GM21390 (cell line): ENCODE data around the gene TEX14.
"Not testable (repeated sequence)": the region's sequence is repeated elsewhere in the genome, so short reads cannot be mapped to it uniquely, and the experiment has no call there.

Source experiments
- ATAC-seq: cut with Tn5 transposase; IDR thresholded peaks from one replicate; pipeline ENCODE4 v1.9.1; 2021; ENCODE audit not compliant: unreplicated experiment

Gene TEX14

DNA sequence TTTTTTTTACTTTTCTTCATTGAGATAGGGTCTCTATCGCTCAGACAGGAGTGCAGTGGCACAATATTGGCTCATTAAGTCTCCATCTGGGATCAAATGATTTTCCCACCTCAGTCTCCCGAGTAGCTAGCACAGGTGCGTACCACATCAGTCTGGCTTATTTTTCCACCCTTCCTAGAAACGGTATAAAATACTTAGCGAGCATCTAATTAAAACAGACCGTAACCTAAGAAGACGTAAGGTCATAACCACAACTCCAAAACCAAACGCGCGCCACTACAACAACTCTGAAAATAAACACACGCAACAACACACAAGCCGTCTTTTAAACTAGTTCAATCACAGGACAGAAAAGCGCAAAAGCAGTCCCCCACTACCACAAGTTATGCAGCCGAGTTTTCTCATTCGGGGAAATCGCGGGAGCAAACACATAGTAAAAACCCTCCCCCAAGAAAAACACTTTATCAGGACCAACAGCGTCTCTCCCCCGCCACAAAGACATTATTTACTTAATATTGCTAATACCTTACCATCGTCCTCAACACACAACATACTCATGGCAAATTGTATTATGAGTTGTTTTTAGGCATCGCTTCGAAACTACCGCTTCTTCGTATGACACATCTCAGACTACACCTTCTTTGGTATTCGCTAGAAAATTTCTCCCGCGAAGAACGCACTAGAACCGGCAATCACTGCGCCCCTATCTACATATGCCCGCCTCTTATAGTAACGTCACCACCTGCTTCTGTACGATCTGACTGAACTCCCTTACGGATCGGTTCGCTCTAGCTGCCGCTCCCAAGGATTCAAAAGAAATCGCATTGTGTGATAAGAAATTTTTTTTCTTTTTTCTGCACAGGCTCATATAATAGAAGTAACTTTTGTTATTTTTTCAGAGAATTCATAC, 32.8 kb downstream of the TEX14 start:
- peak; percentile 69 for ATAC-seq

DNA sequence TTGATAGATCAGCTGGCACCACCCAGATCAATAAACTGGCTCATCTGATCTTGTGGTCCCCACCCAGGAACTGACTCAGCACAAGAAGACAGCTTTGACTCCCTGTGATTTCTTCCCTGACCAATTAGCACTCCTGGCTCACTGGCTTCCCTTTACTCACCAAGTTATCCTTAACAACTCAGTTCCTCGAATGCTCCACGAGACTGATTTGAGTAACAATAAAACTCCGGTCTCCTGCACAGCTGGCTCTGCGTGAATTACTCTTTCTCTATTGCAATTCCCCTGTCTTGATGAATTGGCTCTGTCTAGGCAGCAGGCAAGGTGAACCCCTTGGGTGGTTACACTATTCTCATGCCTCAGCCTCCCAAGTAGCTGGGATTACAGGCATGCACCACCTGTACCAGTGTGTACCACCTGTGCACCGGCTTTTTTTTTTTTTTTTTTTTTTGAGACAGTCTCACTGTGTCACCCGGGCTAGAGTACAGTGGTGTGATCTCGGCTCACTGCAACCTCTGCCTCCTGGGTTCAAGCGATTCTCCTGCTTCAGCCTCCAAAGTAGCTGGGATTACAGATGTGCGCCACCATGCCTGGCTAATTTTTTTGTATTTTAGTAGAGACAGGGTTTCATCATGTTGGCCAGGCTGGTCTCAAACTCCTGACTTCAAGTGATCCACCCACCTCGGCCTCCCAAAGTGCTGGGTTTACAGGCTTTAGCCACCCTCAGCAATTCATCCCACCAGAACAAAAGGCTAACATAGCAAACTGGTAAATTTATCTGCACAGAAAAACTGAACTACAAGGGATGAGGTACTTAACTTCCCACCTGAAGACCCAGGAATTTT, 33.7 kb downstream of the TEX14 start:
- ATAC-seq, result not testable (repeated sequence)

DNA sequence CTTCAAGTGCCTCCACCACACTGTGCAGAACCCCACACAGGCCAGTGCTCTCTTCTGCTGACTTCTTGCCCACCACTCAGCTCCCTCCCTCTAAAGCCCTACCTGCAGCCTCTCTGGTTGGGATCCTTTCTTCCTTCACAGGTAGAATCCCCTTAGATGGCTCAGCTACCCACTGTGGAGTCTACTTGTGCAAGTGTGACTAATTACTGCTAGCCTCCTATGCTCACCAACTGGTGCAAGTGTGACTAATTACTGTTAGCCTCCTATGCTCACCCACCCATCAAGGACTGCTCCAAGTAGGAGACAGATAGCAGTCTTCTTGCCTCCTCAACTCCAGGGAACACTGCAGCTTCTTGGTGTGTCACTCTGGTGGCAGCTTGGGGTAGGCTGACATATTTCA, 43.6 kb downstream of the TEX14 start:
- ATAC-seq, result no peak

DNA sequence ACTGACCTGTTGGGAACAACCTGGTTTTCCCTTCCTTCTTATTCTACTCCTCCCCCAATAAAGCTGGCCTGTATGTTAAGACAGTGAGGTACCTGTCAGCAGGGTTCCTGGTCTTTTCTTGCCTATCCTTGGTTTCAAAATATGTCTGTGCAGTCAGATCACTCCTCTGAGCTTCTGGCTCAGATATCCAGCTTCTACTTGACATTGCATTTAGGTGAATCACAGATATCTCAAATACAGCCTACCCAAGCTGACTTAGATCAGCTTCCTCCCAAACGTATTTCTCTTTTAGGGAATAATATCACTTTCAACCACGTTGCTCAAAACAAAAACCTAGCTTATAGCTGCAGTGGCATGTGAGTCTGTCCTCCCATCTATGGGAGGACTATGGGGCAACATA, 48.7 kb downstream of the TEX14 start:
- ATAC-seq, result no peak

DNA sequence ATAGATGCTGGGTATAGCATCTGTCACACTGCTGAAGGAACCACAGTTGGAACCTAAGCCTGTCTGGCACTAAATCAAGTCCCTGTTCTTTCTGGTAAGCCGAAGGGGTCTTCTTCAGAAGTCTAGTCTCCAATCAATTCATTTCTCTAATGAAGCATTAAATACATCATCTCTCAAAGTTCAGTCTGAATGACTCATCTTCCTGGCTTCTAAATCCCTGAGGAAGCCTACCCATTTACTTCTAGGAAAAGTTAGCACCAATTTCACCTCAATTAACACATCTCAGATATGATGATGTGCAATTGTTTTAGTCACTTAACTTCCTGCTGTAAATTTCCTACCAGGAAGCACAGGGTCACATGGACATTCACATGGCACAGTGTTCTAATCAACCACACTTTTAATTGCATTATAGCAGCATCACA, 49.9 kb downstream of the TEX14 start:
- ATAC-seq, result no peak

DNA sequence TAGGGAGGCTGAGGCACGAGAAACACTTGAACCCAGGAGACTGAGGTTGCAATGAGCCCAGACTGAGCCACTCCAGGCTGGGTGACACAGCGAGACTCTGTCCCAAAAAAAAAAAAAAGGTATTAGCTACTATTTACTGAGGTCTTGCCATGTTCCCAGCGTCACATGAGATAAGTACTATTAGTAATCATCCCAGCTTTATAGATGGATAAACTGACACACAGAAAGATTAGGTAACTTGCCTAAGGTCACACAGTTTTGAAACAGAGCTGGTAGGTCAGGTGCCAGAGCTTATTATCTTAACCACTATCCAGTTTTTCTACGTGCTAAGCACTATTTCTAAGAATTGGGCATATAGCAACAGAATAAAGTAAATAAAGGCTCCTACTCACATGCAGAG, 51.6 kb downstream of the TEX14 start:
- ATAC-seq, result no peak

DNA sequence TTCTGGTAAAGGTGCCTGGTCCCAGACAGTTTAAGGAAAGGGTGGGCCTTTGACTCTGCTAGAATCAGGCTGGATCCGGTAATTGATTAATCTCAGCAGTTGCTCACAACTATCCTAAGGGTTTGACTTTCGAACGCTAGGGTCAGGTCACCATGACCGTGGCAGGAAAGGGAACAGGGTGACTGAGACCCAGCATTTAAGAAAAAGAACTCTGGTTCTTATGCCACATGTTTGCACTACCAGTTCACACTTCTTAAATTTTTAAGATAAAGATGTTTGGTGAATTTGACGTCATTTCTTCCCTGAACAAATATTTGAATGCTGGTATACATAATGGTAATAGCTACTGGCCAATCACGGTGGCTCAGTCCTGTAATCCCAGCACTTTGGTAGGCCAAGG, 52.2 kb downstream of the TEX14 start:
- no peak for ATAC-seq

DNA sequence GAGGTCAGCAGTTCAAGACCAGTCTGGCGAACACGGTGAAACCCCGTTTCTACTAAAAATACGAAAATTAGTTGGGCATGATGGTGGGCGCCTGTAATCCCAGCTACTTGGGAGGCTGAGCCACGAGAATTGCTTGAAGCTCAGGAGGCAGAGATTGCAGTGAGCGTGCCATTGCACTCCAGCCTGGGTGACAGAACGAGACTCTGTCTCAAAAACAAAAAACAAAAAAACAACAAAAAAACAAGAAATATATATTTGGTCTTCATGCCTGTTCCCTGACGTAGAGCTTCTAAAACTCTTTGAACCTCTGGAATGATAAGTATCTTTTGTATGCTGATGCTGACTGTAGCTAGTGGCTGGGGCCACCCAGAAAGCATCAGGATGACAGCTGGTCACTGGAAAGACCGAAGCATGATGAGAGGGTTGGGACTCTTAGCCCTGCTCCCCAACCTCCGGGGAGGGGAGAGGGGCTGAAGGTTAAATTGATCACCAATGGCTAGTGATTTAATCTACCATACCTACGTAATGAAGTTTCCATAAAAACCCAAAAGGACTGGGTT, 54.8 kb downstream of the TEX14 start:
- ATAC-seq, result no peak

DNA sequence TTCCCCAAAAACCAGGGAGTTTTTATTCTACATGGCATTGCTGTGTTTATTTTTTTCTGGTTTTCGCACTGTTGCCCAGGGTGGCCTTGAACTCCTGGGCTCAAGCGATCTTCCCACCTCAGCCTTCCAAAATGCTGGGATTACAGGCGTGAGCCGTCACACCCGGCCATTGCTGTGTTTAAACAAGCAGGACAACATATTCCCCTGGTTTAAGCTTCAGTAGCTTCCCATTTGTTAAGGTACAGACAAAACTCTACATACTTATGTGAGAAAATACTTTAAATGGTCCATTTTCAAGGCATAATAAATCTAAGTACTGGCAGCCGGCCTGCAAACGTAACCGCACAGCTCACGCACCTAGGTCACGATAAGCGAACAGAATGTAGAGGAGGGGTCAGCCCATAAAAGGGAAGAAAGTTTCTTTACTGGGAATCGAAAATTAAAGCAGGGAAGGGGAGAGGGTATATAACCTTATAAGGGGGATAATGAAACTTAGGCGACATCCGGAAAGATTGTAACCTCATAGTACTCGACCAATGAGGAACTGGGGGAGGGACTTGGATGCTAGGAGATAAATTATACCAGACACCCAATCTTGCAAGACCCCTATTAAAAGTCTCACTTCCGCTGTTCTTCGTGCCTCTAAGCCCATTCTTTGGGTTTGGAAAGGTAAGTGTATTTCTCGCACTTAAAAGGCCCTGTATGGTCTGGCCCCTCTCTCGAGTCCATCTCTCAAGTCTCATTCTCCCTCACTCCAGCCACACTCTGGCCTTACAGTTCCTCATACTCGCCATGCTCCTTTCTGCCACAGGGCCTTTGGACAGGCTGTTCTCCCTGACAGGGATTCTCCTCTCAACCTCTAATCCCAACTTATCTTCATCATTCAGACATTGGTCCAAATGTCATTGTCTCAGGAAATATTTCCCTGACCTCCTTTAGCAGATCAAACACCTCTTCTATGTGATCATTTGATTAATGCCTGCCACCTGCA, 59.2 kb downstream of the TEX14 start:
- no peak for ATAC-seq

DNA sequence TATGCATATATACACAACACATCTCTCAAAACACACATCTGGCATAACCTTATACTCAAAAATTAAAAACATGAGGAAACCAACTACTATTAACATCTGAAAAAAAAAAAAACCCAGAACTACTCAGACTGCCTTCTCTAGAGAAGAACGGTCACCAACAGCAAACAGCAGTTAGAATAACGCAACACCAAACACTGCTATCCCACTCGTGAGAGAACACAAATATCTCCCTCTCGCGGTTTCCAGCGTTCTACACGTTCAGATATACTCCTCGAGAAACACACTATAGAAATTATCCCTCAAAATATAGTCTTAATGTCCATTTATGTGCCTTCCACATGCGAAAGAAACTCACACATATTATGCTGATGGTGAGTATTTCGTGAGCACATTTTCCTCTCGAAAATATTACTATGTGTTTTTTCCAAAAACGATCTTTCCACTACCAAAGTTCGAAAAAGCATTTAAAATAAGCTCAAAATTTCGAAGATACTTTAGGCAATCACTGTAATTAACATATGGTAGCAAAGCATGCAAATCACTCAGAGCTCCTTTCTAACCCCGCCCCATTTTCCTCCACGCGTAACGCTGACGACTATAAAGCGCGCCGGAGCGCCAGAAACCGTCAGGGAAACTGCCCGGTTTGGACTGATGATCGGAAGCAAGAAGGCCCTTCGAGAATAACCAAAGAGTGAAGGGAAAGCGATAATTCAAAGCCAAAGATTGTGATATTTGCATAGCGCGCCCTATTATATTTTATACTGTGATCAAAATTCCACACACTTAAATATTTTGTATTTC, 60.1 kb downstream of the TEX14 start:
- ATAC-seq, result peak; percentile 78

DNA sequence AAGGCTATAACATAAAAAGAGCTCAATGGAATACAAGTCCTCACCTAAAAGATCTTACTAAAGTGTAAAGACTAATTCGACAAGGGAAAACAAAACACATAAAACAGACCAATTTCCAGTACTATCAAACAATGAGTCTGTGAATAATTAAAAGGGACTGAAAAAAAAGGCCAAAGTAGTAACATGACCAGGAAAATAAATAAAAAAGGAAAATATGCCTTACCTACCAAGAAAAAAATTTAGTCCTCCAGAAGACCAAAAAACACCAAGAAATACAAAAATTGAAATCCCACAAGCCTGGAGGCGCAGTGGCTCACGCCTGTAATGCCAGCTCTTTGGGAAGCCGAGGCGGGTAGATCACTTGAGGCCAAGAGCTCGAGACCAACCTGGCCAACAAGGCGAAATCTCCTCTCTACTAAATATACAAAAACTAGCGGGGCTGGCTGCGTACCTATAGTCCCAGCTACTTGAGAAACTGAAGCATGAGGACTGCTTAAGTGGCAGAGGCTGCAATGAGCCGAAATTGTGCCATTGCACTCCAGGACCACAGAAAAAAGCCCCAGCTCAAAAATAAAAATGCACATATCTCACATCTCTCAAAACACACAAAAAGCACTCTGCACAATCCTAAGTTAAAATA, 60.8 kb downstream of the TEX14 start:
- ATAC-seq, result no peak

DNA sequence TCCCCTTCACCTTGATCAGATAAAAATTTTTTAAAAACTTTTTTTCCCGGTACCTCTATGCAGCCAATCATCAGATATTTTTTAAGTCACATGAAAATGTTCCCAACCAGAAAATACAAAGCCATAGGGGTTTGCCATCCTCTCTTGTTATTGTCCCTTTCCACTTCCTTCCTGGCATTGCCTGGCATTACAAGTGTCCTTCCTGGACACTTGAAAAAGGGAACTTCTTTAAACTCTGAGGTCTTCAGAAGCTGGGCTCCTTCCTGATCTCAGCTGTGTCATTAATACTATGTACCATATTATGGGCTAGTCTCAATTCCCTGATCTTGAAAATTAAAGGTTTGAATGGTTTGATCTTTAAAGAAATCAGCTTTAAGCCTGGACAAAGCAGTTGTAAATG, 64.9 kb downstream of the TEX14 start:
- no peak for ATAC-seq

DNA sequence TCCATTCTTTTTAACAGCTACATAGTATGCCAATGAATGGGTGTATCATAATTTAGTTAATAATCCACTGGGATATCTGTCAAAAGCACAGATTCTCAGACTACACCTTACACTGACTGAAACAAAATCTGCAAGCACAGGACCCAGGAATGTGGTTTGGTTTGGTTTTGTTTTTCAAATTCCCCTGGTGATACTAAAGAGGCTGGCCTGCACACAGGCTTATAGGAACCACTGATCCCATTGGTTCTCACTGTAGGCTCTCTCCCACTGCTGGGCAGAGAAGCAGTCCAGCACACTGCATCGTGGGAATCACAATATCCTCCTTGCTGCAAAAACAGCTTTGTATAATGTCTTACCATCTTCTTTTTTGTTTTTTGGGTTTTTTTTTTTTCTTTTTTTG, 67.1 kb downstream of the TEX14 start:
- ATAC-seq, result no peak

DNA sequence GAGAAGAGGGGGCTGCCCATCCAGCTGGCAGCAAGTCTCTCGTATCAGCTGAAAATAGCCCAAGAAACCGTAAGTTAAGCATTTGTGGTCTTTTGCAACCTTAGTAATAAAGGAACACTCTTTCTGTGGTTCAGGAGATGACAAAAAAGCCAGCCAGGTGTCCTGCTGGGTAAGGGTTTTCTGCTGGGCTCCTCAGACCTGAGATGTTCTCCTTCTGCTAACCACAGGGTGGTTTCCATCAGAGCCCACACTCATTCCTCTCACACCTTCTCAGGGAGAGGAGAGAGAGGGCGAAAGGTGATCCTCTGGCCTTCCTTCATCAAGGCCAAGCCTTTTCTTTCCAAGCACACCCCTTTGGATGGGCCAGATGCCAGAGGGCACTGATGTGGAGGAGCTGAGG, 70.7 kb downstream of the TEX14 start:
- ATAC-seq, result no peak

DNA sequence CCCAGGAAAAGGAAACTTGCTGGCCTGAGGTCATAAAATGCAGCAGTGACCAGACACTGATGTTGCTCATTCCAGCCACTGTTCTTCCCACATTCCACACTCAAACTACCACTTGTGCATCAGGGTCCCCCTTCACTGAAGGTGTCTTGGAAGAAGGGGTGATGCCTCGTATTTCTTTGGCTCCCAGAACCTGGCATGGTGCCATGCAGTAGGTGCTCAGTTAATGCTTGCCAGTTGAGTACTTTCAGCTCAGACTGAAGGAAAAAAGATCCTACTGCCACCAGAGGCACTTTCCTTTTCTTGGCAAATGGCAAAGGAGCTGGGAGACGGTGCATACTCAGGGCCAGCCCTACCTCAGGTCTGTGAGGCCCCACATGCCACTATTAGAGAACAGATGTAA, 73.5 kb downstream of the TEX14 start:
- no peak for ATAC-seq

DNA sequence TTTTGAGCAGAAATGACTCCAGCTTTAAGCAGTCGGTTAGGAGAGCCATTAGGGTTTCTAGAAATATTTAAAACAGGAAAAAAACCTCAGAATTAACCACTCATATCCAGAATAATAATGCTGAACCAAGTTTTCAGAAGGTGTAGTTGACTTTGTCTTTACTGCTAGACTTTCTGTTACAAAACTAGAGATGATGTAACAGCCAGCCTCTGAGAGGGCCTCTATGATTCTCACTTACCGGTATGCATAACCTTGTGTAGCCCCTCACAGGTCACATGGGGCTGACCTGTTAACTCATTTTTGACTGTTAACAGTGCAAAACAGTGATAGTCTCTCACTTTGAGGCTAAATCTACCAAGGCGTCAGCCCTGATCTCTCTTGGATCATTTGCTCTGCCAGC, 74.3 kb downstream of the TEX14 start:
- no peak for ATAC-seq

DNA sequence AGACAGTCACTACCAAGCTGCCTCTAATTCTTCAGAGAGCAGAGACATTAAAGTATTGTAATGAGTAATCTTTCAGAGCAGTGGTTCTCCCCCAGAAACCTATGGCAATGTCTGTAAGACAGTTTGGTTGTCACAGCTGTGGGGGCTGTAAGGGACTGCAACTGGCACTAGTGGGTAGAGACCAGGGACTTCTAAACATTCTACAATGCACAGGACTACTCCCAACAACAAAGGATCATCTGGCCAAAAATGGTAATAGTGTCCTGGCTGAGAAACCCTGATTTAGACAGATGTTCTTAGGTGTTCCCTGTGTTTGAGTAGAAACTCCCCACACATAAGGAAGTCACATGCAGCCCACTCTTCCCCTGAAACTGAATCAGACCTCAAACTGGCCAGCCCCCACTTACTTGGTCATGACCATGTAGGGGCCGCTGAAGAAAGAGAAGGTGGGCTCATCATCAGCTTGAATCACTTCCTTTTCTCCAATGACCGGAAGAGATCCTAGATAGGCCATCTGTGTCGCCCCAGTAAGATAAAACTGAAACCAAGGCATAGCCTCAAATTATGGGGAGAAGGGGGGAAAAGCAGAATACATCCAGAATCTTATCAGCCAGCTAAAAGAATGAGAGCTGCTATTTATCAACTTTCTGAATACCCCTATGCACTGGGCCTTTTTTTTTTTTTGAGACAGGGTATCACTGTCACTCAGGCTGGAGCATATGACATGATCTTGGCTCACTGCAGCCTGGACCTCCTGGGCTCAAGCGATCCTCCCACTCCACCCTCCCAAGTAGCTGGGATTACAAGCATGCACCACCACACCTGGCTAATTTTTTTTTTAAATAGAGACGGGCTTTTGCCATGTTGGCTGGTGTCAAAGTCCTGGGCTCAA, 75.8 kb downstream of the TEX14 start:
- peak; percentile 74 for ATAC-seq

DNA sequence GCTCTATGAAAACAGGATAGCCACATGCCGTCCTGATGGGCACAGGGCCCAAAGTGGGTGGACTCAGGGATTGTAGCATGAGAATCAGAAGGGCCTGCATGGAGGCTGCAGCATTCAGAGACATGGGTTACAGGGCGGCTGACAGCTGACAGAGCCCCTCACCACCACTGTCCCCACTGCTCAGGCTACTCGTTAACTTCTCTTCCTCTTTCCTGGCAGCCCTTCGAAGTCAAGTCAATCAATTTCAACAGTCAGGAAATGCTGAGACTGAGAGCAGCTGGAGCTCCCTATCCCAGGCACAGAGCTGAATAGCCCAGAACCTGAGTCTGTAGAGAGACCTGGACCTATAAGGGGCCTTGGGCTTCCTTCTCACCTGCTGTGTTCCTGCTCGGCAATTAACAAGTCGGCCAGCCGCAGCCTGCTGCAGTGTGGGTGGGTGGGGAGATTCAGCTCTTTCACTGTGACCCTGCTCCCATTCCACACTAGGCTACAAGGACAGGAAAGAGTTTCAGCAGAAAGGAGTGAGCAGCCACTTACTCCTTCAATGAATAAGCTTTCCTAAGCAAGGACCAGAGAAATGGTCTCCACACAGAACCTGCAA, 76.9 kb downstream of the TEX14 start:
- ATAC-seq, result no peak
